GM21367 (cell line): ENCODE results near the gene DCD.
"Not testable (repeated sequence)": the region's sequence is repeated elsewhere in the genome, so short reads cannot be mapped to it uniquely, and the experiment has no call there.

Source experiments
- ATAC-seq: cut with Tn5 transposase; IDR thresholded peaks from one replicate; pipeline ENCODE4 v1.9.1; 2021; ENCODE audit not compliant: unreplicated experiment

Gene DCD, protein sequence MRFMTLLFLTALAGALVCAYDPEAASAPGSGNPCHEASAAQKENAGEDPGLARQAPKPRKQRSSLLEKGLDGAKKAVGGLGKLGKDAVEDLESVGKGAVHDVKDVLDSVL

DNA sequence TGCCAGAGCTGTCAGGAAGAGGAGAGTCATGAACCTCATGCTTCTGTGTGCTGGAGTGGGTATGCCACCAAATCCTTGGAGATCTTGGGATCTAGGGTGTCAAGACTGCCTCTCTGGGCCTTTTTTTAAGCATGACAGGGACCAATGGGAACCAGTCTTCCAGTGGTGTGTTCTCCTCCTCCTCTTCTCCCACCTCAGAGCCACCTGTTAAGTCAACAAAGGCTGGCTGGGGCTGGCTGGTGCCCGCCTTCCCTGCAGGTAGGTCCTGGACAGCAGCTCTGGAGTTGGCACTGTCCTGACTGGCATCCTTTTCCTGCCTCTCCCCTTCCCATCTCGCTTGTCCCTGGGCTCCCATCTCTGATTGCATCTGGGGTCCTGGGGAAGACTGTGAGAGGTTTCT is at the start of gene DCD:
TSS of gene DCD (minus strand) at position 101 of the 400 bp plus-strand sequence. CDS start at position 39, 62 bp downstream.
- ATAC-seq, result no peak

DNA sequence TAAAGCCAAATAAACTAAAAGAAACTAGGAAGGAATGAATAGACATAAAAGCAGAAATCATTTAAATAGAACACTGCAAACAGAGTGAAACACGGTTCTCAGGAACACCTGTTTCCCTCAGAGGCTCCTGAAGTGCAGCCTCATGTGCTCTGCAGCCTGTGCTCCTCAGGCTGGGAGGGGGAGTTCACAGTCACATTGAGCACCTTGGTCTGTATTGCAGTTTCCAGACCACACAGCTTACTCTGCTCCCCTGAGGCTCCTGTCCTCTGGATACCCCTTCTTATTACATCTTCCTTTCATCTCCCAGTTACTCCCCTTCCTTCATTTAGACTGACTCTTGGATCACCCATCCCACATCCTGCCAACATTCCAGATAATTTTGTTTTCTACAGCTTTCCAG is 49.7 kb upstream of the DCD start:
- no peak for ATAC-seq

GRCh38 chr12:54692353-54692752 is 44.2 kb upstream of the DCD start:
- ATAC-seq, result no peak

DNA sequence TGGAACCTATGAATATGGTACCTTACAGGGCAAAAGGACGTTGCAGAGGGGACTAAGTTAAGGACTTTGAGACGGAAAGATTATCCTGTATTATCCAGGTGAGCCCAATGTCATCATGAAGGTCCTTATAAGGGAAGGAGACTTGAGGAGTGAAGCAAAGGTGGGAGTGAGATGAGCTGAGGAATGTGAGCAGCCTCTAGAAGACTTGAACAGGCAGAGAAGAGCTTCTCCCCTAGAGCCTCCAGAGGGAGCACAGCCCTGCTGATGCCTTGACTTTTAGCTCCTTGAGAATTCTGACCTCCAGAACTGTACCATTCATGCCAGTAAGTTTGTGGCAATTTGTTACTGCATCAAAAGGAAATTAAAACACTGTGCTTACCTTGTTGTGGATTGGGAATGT is 41.8 kb upstream of the DCD start:
- ATAC-seq, result no peak

- ATAC-seq, result no peak
These were observed 40.8 kb upstream of the DCD start for GRCh38 chr12:54689034-54689372.

DNA sequence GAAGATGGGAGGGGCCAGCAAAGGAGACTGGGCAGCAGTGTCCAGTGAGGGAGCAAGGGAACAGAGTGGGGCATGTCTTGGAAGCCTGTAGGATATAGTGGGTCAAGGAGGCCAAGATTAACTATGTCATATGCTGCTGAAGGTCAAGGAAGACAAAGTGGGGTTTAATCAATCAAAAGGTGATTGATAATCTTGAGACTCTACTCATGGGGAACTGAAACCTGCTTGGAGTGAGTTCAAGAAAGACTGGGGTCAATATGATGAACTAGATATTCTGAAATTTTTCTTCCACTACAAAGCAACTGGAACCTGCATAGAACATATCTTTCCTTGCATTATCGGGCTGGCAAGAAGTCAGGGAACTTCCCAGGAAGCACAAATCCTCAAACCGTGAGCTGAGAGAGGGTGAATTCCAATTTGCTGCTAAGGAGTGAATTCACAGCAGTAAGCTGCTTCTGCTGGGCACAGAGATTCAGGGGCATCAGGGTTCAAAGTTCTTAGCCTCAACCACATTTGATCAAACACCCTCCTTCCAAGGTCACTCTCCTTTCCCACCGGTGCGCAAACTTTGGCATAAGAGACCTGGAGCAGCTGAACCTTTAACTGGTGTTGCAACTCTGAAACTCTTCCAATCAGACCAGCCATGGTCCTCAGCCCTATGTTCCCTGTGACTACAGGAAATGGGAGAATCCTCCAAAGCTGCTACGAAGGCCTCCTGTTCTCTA is 40.3 kb upstream of the DCD start:
- no peak for ATAC-seq

GRCh38 chr12:54684636-54685630 is 36.8 kb upstream of the DCD start:
- no peak for ATAC-seq

DNA sequence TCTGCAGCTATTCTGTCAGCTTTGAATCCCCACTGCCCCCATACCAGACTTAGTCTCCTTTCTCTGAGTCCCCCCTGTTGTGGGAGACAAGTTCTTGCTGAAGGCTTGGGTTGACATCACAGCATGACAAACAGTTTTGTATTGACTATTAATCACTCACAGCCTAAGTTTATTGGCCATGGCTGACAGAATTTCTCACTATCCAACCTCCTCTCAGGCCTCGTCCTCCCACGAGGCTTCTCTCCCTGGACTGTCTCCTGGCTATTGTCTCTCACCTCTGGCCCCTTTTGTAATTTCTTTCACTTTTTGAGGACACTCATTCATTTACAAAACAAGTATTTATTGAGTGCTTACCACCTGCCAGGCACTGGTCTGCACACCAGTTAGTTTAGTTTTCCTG is 35.2 kb upstream of the DCD start:
- ATAC-seq, result no peak

GRCh38 chr12:54682674-54683073 is 34.5 kb upstream of the DCD start:
- ATAC-seq, result no peak

- ATAC-seq, result peak; percentile 85
These were observed 32.2 kb upstream of the DCD start for GRCh38 chr12:54680374-54680773.

- no peak for ATAC-seq
These were observed 30.0 kb upstream of the DCD start for GRCh38 chr12:54678131-54678530.

GRCh38 chr12:54667945-54668344 is 19.8 kb upstream of the DCD start:
- ATAC-seq, result no peak

DNA sequence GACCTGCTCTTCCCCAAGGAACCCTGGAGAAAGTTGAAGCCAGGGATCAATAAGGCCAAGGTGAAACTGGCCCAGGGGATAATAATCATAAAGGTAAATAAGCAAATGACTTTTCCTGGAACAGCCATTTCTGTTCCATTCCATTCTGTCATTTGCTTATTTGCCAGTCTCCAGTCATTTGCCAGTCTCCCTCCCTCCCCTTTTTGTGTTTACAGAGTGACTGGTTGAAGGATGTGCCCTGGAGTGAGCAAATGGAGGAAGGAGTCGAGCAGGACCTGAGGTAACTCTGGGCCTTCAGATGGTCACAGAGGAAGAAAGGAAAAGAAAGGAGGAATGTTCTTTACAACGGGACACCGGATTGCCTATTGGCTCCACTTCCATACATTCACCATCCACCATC is 17.8 kb upstream of the DCD start:
- no peak for ATAC-seq

DNA sequence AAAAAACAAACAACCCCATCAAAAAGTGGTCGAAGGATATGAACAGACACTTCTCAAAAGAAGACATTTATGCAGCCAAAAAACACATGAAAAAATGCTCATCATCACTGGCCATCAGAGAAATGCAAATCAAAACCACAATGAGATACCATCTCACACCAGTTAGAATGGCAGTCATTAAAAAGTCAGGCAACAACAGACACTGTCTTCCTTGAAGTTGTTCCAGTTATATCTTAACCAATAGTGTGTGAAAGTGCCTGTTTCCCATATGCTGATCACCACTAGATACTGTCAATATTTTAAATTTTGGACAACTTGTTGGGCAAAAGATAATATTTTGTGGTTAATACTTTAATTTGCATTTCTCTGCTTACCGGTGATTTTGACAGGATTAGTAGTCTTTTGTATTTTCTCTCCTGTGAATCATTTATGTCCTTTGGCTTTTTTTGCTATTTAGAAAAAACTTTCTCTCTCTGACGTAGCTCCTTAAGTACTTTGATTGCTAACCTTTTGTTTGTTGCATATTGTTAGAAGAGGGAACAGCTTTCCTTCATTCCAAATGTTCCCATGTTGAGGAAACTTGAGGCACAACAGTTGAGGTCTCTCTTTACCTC is 17.0 kb upstream of the DCD start:
- ATAC-seq, result not testable (repeated sequence)

GRCh38 chr12:54663603-54664002 is 15.4 kb upstream of the DCD start:
- ATAC-seq, result no peak

- ATAC-seq, result no peak
These were observed 13.9 kb upstream of the DCD start for GRCh38 chr12:54662026-54662425.

DNA sequence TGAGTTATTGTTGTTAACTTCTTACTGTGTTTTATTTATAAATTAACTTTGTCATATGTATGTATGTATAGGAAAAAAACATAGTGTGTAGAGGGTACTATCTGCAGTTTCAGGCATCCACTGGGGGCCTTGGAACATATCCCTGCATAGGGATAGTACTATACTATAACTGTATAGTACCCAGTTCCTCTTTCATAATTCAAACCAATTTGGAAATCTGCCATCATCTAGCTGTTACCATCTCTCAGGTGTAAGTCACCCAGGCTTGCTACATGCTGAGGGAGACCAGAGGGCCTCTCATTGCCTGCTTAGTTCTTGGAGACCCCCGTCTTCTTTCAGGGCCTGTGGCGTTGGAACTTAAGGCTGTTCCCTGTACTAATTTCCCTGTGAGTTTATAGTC is 12.9 kb upstream of the DCD start:
- no peak for ATAC-seq

DNA sequence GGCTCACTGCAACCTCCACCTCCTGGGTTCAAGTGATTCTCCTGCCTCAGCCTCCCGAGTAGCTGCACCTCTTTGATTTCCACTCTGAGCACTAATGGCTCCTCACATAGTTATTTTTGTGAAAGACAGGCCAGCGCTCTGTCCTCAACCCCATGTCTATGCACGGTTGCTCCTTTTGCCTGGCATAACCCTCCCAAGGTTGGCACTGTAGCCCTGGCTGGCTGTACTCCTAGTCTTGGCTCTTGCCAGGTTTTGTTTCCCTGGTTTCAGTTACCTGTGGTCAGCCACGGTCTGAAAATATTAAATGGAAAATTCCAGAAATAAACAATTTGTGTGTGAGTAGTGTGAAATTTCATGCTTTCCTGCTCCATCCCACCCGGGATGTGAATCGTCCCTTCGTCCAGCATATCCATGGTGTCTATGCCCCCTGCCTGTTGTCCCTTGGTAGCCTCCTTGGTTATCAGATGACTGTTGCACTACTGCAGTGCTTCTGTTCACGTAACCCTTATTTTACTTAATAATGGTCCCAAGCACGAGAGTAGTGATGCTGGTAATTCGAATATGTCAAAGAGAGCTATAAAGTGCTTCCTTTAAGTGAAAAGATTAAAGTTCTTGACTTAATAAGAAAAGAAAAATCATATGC is 12.3 kb upstream of the DCD start:
- ATAC-seq, result no peak

- ATAC-seq, result peak; percentile 87
These were observed 10.4 kb upstream of the DCD start for GRCh38 chr12:54658306-54659264.

GRCh38 chr12:54657105-54657607 is 9.0 kb upstream of the DCD start:
- ATAC-seq, result no peak
